Peyer's patch (tissue), 4 donors: ENCODE data around the gene SERINC5. TPM values are rescaled to one million over a fixed set of nuclear protein-coding genes. Genes with fewer than 3 reads are reported as not detected.
"Not testable (repeated sequence)": the region's sequence is repeated elsewhere in the genome, so short reads cannot be mapped to it uniquely, and the experiment has no call there.

Source experiments
- DNase-seq, 3 donors: peaks; one replicate each; pipeline ENCODE4 v3.0.0-alpha.2; 2017 to 2019
- H3K27ac ChIP-seq, 4 donors: fragments of 200-600 bp; sonication (generic); one replicate each; pipeline ENCODE4 v1.5.1; 2016 to 2019
- H3K27me3 ChIP-seq, 2 donors: fragments of 200-600 bp; sonication (generic); one replicate each; pipeline ENCODE4 v1.5.1; 2019
- H3K36me3 ChIP-seq, 3 donors: fragments of 200-600 bp; sonication (generic); one replicate each; pipeline ENCODE4 v1.5.1; 2016 to 2019
- H3K4me1 ChIP-seq, 4 donors: fragments of 200-600 bp; sonication (generic); one replicate each; pipeline ENCODE4 v1.5.1; 2016 to 2019
- H3K4me3 ChIP-seq, 4 donors: fragments of 200-600 bp; sonication (generic); 1 replicate in 3 of 4; 2 replicates in 1 of 4; pipeline ENCODE4 v1.5.1; 2016 to 2019; ENCODE audit warnings: mild to moderate bottlenecking in 1 of 4
- H3K9me3 ChIP-seq, 4 donors: fragments of 200-600 bp; sonication (generic); one replicate each; pipeline ENCODE4 v1.5.1; 2016 to 2019; ENCODE audit warnings: mild to moderate bottlenecking in 1 of 4
- POLR2A ChIP-seq, 2 donors: fragments of 450-650 bp; IDR thresholded peaks; one replicate each; pipeline ENCODE4 v1.5.1; 2017; ENCODE audit warnings: antibody characterized with exemption in 2 of 2, mild to moderate bottlenecking in 2 of 2, moderate library complexity in 2 of 2
- total RNA-seq, 4 donors: library from RNA; depleted of rRNA; stranded (reverse); fragments of >200 nt; gene quantifications; one replicate each; pipeline ENCODE4 v1.1.0, GENCODE V29; 2016
- TF ChIP-seq, protein P1 (sequence below), 6 experiments: fragments of 450-650 bp in 4 of 6; fragments of 200-600 bp in 2 of 6; sonication (generic) in 1 of 6; IDR thresholded peaks; one replicate each; pipeline ENCODE4 v1.5.1; 2017 to 2019; ENCODE audit warnings: antibody characterized with exemption in 6 of 6, mild to moderate bottlenecking in 3 of 6, moderate library complexity in 1 of 6

Gene SERINC5
- total RNA-seq, 4 donors from 2014 or later: 22.3 to 40.9 (median 30.3) TPM

DNA sequence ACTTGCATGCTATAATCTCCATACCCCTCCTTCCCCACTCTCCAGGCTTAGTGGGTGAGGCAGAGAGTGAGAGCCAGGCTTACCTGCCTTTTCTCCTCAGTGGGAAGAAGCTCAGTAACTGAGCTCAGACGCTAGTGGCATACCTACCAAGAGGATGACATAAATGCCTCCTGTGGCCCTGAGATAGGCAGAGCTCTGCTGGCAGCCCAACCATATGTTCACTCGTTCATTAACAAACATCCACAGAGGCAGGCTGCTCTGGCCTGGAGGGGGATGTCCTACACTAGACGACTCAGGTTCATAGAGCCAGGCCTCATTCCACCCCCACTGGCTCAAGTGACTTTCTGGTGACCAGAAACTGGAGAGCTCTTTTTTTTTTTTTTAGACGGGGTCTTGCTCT lies 139.4 kb downstream of the SERINC5 start:
- Histone ChIP-seq H3K9me3 (no peaks in the 10 kb centered on the region), H3K4me3 (no peak overlapping the region), H3K36me3 (no peaks in the 10 kb centered on the region), H3K4me1 (no peaks in the 10 kb centered on the region), H3K27ac (no peak overlapping the region), H3K27me3 (no peaks in the 10 kb centered on the region)
- TF ChIP-seq, protein P1, sequence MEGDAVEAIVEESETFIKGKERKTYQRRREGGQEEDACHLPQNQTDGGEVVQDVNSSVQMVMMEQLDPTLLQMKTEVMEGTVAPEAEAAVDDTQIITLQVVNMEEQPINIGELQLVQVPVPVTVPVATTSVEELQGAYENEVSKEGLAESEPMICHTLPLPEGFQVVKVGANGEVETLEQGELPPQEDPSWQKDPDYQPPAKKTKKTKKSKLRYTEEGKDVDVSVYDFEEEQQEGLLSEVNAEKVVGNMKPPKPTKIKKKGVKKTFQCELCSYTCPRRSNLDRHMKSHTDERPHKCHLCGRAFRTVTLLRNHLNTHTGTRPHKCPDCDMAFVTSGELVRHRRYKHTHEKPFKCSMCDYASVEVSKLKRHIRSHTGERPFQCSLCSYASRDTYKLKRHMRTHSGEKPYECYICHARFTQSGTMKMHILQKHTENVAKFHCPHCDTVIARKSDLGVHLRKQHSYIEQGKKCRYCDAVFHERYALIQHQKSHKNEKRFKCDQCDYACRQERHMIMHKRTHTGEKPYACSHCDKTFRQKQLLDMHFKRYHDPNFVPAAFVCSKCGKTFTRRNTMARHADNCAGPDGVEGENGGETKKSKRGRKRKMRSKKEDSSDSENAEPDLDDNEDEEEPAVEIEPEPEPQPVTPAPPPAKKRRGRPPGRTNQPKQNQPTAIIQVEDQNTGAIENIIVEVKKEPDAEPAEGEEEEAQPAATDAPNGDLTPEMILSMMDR (IDR thresholded peaks at IDR 0.05): no peak
- no peak for TF ChIP-seq POLR2A (IDR thresholded peaks at IDR 0.05)
- no peak for DNase-seq

DNA sequence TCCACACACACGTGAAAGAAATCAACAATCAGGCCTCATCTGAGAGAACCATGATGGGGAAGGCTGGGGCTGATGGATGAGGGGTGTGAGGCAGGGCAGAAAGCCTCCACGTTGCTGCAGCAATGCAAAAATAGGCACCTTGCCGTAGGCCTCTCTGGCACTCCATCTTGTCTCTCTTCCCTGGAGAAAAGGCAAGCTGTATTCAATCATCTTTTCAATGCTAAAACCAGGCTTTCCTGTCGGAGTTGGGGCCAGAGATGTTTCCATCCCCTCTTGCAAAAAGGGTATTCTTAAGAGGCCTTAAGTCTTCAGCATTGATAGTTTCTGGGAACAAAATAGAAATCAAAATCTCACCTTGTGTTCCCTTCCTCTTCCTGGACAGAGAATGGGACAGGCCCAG lies 139.8 kb downstream of the SERINC5 start:
- no peak for TF ChIP-seq POLR2A (IDR thresholded peaks at IDR 0.05)
- TF ChIP-seq, protein P1 (IDR thresholded peaks at IDR 0.05): no peak
- no peaks in the 10 kb centered on the region for H3K27me3 ChIP-seq
- H3K4me3 ChIP-seq: no peak overlapping the region
- no peaks in the 10 kb centered on the region for H3K4me1 ChIP-seq
- no peaks in the 10 kb centered on the region for H3K36me3 ChIP-seq
- H3K9me3 ChIP-seq: no peaks in the 10 kb centered on the region
- DNase-seq: no peak
- no peak overlapping the region for H3K27ac ChIP-seq

DNA sequence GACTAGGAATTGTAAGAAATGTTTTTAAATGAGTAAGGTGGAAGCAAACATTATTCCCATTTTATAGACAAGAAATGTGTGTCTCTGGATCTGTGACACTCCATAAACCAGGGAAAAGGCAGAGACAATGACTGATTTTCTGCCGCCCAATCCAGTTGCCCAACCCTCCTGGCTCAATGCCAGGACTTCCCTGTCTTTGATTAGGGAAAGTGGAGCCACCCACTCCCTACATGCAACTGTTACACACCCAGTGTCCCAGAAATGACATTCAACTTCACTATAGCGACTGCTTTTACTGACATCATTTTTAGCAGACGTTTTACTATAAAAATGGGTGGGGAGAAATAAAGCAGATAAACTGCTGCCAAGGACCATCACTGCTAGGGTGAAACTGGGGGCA lies 141.0 kb downstream of the SERINC5 start:
- Histone ChIP-seq H3K4me3 (no peak overlapping the region), H3K4me1 (peaks cover 0 to 2% (median 0%) of the 10 kb centered on the region in 4 donors), H3K27me3 (no peaks in the 10 kb centered on the region), H3K36me3 (no peaks in the 10 kb centered on the region), H3K27ac (no peak overlapping the region), H3K9me3 (no peaks in the 10 kb centered on the region)
- DNase-seq: no peak
- TF ChIP-seq, protein P1 (IDR thresholded peaks at IDR 0.05): no peak
- no peak for TF ChIP-seq POLR2A (IDR thresholded peaks at IDR 0.05)

DNA sequence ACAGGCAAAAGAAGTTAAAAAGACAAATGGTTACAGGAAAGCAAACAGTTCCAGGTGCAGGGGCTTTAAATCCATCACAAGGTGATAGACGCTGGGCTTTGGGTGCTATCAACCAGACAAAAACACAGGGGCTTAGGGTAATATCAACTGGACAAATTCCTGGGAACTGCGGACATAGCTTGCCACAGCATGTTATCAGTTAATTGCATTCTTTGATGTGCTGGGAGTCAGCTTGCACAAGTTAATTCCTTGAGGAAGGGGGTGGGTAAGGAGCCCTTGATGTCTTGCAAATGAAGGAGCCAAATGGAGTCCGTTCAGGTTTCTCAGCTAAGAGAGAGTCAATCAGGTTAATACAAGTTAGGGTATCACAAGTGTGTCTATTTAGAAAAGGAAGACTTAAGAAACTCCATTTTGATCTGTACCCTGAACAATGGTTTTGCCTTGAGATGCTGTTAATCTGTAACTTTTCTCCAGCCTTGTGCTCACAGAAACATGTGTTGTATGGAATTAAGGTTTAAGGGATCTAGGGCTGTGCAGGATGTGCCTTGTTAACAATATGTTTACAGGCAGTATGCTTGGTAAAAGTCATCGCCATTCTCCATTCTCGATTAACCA lies 144.4 kb downstream of the SERINC5 start:
- not testable (repeated sequence) for H3K4me1 ChIP-seq, H3K27me3 ChIP-seq, H3K4me3 ChIP-seq, H3K36me3 ChIP-seq, H3K27ac ChIP-seq, DNase-seq, H3K9me3 ChIP-seq

DNA sequence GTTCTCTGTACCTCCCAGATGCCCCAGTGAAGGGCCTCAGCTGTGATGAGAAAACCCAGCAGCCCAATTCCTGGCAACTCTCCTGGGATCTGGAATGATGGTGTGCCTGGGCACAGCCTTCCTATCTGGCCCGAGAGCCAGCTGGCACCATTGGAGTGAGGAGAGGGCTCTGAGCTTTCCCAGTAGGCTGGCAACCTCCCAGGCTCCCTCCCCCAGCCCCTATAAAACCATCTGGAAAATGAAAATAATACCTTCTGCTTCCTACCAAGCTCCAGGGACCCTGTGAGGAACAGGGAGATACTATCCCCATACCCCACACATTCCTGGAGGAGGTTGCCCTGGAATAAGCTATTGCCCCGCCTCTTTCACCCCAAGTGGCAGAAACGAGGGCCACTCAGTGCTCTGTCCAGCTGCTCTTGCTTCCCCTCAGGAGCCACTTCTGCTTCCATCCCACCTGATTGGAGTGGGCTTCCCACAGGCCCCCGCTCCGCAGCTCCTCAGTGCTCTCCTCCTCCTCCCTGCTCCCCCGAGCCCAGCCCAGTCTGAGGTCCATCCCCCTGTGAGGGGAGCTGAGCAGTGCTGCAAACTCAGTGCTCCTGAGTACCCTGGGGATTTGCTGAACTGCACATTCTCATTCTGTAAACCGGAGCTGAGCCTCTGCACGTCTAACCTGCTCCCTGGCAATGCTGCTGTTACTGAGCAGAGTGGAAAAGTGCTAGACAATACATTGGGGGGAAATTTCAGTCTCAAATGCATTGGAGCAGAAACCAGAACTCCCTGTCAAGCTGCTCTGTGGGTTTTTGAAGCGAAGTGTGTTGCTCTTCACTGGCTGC lies 146.0 kb downstream of the SERINC5 start:
- DNase-seq: no peak
- TF ChIP-seq POLR2A (IDR thresholded peaks at IDR 0.05): no peak
- TF ChIP-seq, protein P1 (IDR thresholded peaks at IDR 0.05): no peak
- Histone ChIP-seq H3K36me3 (no peaks in the 10 kb centered on the region), H3K9me3 (no peaks in the 10 kb centered on the region), H3K4me3 (no peak overlapping the region), H3K4me1 (peaks cover 0 to 5% (median 0%) of the 10 kb centered on the region in 4 donors), H3K27ac (peak overlapping the region in 1 of 4 donors; percentile 12), H3K27me3 (no peaks in the 10 kb centered on the region)

DNA sequence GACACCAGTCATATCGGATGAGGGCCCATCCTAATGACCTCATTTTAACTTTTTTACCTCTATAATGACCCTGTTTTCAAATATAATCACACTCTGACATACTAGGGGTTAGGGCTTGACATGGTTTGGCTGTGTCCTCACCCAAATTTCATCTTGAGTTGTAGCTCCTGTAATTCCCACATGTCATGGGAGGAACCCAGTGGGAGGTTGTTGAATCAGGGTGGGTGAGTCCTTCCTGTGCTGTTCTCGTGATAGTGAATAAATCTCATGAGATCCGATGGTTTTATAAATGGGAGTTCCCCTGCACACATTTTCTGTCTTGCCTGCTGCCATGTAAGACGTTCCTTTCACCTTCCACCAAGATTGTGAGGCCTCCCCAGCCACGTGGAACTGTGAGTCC lies 148.9 kb downstream of the SERINC5 start:
- H3K9me3 ChIP-seq: no peaks in the 10 kb centered on the region
- DNase-seq: no peak

More for the DNA sequence above, 148.9 kb downstream of the SERINC5 start:
- no peak for TF ChIP-seq POLR2A (IDR thresholded peaks at IDR 0.05)
- TF ChIP-seq, protein P1 (IDR thresholded peaks at IDR 0.05): no peak
- Histone ChIP-seq H3K27me3 (no peaks in the 10 kb centered on the region), H3K36me3 (no peaks in the 10 kb centered on the region), H3K27ac (no peak overlapping the region), H3K4me1 (peaks cover 0 to 5% (median 0%) of the 10 kb centered on the region in 4 donors), H3K4me3 (no peak overlapping the region)
